Cardiac fibroblast (primary cell): ENCODE measurements around the gene GSTT2.
A peak's percentile ranks its signal among the peaks of the same experiment; 100 is the strongest.
"Not testable (repeated sequence)": the region's sequence is repeated elsewhere in the genome, so short reads cannot be mapped to it uniquely, and the experiment has no call there.

Experiments used
- DNase-seq, 2 donors: peaks; one replicate each; pipeline versions ENCODE4 v3.0.0 to v3.0.0-alpha.2; 2010; ENCODE audit warnings: low read depth in 2 of 2
- H3K4me3 ChIP-seq, 2 donors: replicated peaks in 1 of 2; 1 replicate in 1 of 2; 2 replicates in 1 of 2; pipeline ENCODE4 v1.5.1; 2011; ENCODE audit warnings: low read depth in 2 of 2, low read length in 2 of 2, mild to moderate bottlenecking in 2 of 2, moderate library complexity in 1 of 2
- TF ChIP-seq, protein P1 (sequence below): IDR thresholded peaks from one replicate; pipeline ENCODE4 v1.5.1; 2011; ENCODE audit warnings: low read depth, mild to moderate bottlenecking, low read length, inconsistent platforms

Gene GSTT2

DNA sequence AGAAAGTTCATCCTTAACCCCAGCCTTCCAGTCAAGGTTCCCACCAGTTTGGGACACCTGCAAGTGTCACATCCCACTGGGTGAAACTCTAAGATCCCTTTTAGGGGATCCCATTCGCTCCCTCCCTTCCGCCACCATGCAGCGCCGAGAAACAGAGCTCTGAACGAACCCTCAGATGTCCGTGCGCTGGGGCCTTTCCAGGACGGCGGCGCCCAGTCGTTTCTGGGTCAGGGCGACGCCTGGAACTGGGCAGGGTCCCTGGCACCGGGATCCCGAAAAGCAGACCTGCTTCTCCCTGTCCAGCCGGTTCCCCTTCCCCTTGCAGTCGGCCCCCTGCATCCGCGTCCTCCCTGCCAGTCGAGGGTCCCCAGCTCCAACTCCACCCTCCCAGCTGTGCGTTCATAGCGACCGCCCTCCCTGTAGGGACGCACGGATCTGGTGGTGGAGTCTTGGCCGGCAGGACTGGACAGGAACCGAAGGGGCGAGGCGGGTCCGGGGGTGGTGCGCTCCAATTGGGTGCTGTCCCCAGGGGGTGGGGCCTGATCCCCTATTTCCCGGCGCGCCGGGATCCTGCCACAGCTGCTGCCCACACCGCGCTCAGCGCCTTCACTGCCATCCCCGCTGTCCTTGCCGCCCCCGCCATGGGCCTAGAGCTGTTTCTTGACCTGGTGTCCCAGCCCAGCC lies at the start of gene GSTT2:
Gene GSTT2 (plus strand): TSS at position 578 of the 684 bp plus-strand sequence.
- H3K4me3 ChIP-seq: not testable (repeated sequence)

DNA sequence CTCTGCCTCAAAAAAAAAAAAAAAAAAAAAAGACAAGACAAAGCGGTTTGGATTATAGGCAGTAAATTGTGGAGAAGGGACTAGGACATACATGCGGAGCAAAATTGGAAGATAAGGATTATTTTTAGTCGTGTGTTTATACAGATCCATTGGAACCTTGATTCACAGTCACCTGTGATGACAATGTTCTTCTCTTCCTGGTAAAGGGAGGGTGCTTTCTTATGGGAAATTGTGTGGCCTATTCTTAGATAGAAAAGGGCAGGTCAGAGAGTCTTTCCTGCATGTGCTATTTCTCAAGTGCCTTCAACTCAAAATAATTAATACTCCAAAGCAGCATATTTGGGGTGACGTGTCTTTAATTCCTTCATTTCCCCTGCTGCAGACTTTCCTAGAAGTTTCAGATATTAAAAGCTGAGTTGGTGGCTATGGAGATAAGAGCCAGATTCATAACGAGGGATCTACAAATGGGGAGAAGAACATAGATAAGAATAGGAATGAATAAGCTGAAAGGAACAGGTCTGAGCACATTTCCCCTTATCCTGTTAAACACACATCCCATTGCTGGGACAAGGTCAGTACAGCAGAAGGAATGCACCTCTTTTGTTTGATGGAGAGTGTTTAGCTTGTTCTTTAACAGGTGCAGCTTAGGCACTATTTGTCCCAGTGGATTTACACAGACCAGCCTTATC lies 41.5 kb upstream of the GSTT2 start:
- no peak for DNase-seq
- no peak overlapping the region for H3K4me3 ChIP-seq
- TF ChIP-seq, protein P1, sequence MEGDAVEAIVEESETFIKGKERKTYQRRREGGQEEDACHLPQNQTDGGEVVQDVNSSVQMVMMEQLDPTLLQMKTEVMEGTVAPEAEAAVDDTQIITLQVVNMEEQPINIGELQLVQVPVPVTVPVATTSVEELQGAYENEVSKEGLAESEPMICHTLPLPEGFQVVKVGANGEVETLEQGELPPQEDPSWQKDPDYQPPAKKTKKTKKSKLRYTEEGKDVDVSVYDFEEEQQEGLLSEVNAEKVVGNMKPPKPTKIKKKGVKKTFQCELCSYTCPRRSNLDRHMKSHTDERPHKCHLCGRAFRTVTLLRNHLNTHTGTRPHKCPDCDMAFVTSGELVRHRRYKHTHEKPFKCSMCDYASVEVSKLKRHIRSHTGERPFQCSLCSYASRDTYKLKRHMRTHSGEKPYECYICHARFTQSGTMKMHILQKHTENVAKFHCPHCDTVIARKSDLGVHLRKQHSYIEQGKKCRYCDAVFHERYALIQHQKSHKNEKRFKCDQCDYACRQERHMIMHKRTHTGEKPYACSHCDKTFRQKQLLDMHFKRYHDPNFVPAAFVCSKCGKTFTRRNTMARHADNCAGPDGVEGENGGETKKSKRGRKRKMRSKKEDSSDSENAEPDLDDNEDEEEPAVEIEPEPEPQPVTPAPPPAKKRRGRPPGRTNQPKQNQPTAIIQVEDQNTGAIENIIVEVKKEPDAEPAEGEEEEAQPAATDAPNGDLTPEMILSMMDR: no peak

More for the DNA sequence above, at the start of gene GSTT2:
- not testable (repeated sequence) for DNase-seq

DNA sequence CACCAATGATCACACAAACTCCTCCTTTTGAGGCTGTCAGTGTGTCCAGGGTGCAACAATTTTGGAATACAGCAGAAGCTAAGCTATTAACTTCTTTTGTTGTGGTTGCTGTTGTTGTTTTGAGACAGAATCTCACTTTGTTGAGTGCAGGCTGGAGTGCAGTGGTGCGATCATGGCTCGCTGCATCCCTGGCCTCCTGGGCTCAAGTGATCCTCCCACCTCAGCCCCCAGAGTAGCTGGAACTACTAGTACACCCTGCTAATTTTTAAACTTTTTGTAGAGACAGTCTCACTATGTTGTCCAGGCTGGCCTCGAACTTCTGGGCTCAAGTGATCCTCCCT lies 40.9 kb upstream of the GSTT2 start:
- TF ChIP-seq, protein P1: no peak
- H3K4me3 ChIP-seq: no peak overlapping the region
- DNase-seq: no peak

DNA sequence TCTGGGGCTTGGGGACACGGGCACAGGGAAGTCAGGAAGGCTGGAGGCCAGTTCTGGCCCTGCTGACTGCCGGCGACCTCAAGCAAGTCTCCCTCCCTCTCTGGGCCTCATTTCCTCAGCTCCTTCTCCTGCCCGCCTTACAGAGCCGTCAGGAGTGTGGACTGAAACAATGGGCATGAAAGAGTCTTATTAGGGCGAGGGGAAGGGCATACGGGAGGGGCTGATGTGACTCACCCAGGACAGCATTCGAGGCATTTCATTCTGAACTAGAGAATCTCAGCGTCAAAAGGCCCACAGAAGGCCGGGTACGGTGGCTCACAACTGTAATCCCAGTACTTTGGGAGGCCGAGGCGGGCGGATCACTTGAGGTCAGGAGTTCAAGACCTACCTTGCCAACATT lies 39.8 kb upstream of the GSTT2 start:
- not testable (repeated sequence) for DNase-seq

DNA sequence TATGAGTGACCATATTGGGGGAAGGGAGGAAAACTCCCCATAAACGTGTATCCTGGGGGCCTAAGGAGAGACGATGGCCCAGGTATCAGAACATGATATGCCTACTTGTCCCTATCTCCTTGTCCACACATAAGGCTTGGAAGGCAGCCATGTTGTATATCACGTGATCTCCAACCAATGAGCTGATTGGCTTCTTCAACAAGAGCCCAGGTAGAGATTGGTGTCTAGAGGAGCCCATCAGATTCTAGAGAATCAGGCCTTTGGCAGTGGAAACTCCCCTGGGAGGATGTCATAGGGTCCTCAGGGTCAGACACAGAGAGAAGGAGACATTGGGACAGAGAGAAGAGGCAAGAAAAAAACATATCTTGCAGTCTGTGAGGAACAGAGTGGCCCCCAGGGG lies 32.5 kb upstream of the GSTT2 start:
- DNase-seq, H3K4me3 ChIP-seq: not testable (repeated sequence)

More for the DNA sequence above, 39.8 kb upstream of the GSTT2 start:
- H3K4me3 ChIP-seq: not testable (repeated sequence)

DNA sequence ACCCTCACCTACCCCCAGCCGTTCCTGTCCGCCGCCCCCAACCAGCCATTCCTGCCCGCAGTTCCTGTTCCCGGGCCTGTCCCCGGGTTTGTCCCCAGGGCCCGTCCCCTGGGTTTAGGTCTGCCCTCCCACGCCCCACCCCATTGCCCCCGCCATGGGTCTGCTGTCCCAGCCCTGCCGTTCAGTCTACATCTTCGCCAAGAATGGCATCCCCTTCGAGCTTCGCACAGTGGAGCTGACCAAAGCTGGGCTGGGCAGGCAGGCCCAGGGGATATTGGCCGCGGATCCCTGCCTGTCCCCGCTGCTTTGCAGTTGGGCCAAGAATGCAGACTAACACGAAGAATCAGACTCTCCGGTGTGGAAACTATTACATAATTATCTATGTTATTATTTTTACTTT lies 30.2 kb upstream of the GSTT2 start:
- DNase-seq, H3K4me3 ChIP-seq: not testable (repeated sequence)

DNA sequence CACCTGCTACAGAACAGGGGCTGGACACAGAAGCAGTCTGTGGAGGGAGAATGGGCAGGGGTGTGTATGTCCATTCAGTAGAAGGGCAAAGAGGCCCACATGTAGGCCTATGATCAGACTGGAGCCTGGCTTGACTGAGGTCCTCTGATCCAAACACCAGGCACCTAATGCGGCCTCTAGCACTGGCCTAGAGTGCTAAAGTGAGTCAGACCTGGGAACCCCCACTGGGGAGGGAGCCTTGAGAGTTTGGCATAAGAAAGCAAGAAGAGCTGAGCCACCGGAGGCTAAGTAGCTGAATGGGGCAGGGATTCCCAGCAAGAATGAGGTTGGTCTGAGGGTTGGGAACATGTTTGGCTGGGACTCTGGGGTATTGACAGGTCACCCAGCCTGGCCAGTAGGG lies 28.6 kb upstream of the GSTT2 start:
- not testable (repeated sequence) for H3K4me3 ChIP-seq
- DNase-seq: peak in 1 of 2 donors; percentile 74

DNA sequence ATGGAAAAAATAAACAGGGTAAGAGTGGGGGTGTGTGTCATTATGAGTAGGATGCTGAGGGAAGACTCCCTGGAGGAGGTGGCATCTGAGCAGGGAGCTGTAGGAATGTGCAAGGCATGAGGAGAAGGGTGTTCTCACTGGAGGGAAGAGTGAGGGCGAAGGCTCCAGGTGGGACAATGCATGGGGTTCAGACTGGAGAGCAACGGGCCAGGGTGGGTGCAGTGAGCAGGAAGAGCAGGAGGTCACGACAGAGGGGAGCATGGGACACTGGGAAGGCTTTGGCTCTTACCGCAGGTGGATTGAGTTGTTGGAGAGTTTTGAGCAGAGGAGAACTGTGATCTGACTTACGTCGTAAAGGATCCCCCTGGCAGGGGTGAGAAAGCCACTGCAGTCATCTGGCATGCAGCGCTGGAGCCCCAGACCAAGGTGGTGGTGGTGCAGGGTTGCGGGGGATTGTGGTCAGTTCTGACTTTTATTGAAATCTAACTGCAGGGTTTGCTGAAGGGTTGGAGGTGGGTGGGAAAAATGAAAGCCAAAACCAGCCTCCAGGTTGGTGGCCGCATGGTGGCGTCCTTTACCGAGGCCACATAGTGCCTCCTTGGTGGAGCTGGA lies 27.0 kb upstream of the GSTT2 start:
- H3K4me3 ChIP-seq, DNase-seq: not testable (repeated sequence)

DNA sequence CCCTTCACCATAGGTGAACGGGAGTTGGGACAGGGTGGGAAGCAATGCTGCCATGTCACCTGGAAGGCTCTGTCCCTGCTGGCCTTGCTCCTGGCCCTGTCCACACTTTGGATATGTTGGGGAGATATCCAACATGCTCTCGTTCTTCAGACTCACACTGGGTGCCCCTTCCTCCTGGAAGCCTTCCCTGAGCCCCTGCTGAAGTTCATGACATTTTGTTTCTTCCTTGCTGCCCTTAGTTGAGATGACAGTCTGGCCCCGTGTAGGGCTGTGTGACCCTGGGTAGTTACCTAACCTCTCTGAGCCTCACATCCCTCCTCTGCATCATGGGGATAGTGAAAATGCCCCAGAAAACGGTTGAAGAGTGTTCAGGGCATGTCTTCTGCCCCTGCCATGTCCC lies 26.4 kb upstream of the GSTT2 start:
- H3K4me3 ChIP-seq, DNase-seq: not testable (repeated sequence)

DNA sequence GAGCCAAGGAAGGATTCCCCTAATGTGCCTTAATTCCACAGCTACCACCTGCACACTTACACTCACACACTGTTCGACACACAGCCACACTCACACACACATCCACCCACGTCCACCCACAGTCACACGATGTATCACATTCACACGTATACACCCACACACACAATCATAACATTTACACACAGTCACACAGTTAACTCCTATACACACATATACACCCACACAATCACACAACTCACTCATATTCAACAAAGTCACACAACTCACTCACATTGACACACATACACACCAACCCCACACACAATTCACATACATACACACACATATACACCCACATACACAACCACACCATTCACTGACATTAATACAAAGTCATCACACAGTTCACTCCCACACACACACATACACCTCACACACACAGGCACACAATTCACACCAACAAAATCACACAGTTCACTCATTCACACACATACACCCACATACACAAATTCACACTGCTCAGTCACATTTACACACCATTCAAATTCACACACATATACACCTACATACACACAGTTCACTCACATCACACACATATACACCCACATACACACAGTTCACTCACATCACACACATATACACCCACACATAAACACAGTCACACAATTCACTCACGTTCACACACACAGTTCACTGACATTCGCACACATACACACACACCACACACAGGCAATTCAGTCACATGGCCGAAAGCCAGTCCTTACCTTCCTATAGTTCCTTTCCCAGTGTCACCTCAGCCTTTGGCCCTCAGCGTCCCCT lies 25.5 kb upstream of the GSTT2 start:
- not testable (repeated sequence) for H3K4me3 ChIP-seq, DNase-seq

DNA sequence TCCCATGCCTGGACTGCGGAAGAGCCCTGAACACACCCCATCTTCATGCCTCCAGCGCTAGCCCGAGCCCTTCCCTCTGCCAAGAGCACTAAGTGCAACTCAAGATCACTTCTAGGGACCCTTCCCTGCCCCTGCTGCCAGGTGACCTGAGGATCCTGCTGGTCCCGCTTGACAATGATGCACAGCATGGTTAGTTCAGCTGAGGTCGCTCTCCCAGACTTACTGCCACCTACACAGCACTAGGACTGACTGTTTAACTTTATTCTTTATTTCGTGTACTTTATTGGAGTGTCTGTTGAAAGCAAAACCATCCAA lies 25.0 kb upstream of the GSTT2 start:
- not testable (repeated sequence) for H3K4me3 ChIP-seq, DNase-seq

DNA sequence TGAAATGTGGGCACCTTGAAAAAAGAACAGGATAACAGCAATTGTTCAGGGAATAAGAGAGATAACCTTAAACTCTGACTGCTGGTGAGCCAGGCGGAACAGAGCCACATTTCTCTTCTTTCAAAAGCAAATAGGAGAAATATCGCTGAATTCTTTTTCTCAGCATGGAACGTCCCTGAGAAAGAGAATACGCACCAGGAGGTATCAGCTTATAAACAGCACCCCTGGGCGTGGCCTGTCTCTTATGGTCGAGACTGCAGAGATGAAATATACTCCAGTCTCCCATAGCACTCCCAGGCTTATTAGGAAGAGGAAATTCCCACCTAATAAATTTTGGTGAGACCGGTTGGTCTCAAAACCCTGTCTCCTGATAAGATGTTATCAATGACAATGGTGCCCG lies 24.0 kb upstream of the GSTT2 start:
- DNase-seq, H3K4me3 ChIP-seq: not testable (repeated sequence)
